ENCODE measurements around the gene IL4. TPM values are rescaled to one million over a fixed set of nuclear protein-coding genes. Genes with fewer than 3 reads are reported as not detected.

IL4 gene
- total and polyA plus RNA-seq, 2 experiments from 2014 or later: not detected

- Histone ChIP-seq H3K79me2 (no peaks in the 10 kb centered on the region), H3K4me1 (ENCODE audit: insufficient read depth) (no peaks in the 10 kb centered on the region), H3K36me3 (replicated peaks; ENCODE audit: insufficient read depth, low read depth) (no peaks in the 10 kb centered on the region), H3K27ac (no peak overlapping the region), H2AFZ (no peak overlapping the region), H3K4me2 (no peak overlapping the region), H4K20me1 (ENCODE audit: insufficient read depth, poor library complexity, severe bottlenecking) (no peaks in the 10 kb centered on the region), H3K4me3 (no peak overlapping the region), H3K9me3 (ENCODE audit: low read depth) (no peaks in the 10 kb centered on the region), H3K9me2 (replicated peaks; ENCODE audit: insufficient read depth) (no peaks in the 10 kb centered on the region), H3K27me3 (no peaks in the 10 kb centered on the region)
- no peak for DNase-seq (ENCODE audit: low spot score)
- WGBS (ENCODE audit: low lambda C conversion rate, missing lambda C conversion rate): 93% methylated on average over 3 of the region's 3 CpGs
- TF ChIP-seq EZH2phosphoT487 (IDR thresholded peaks at IDR 0.05; ENCODE audit: low read depth, severe bottlenecking, unreplicated experiment) (no peak), CTCF (IDR thresholded peaks at IDR 0.05; ENCODE audit: poor library complexity) (no peak)
These were observed 12.4 kb downstream of the IL4 start for GRCh38 chr5:132686193-132686592.

GRCh38 chr5:132687995-132688394, 14.2 kb downstream of the IL4 start:
- no peak for DNase-seq (ENCODE audit: low spot score)

GRCh38 chr5:132688536-132689339, 14.9 kb downstream of the IL4 start:
- no peaks in the 10 kb centered on the region for H3K36me3 ChIP-seq (replicated peaks; ENCODE audit: insufficient read depth, low read depth)
- no peak overlapping the region for H2AFZ ChIP-seq
- no peak for DNase-seq (ENCODE audit: low spot score)
- H3K27me3 ChIP-seq: no peaks in the 10 kb centered on the region
- H3K4me3 ChIP-seq: no peak overlapping the region
- H3K4me2 ChIP-seq: no peak overlapping the region
- no peaks in the 10 kb centered on the region for H3K9me3 ChIP-seq (ENCODE audit: low read depth)
- no peaks in the 10 kb centered on the region for H3K4me1 ChIP-seq (ENCODE audit: insufficient read depth)
- 70% methylated on average over 7 of the region's 7 CpGs for WGBS (ENCODE audit: low lambda C conversion rate, missing lambda C conversion rate)
- no peaks in the 10 kb centered on the region for H4K20me1 ChIP-seq (ENCODE audit: insufficient read depth, poor library complexity, severe bottlenecking)
- TF ChIP-seq EZH2phosphoT487 (IDR thresholded peaks at IDR 0.05; ENCODE audit: low read depth, severe bottlenecking, unreplicated experiment) (no peak), EZH2 (IDR thresholded peaks at IDR 0.05; ENCODE audit: borderline replicate concordance) (no peak), CTCF (IDR thresholded peaks at IDR 0.05; ENCODE audit: poor library complexity) (no peak)
- no peaks in the 10 kb centered on the region for H3K9me2 ChIP-seq (replicated peaks; ENCODE audit: insufficient read depth)
- H3K27ac ChIP-seq: no peak overlapping the region
- no peaks in the 10 kb centered on the region for H3K79me2 ChIP-seq

More at GRCh38 chr5:132687995-132688394, 14.2 kb downstream of the IL4 start:
- Histone ChIP-seq H2AFZ (no peak overlapping the region), H3K4me2 (no peak overlapping the region), H3K27me3 (no peaks in the 10 kb centered on the region), H3K9me2 (replicated peaks; ENCODE audit: insufficient read depth) (no peaks in the 10 kb centered on the region), H4K20me1 (ENCODE audit: insufficient read depth, poor library complexity, severe bottlenecking) (no peaks in the 10 kb centered on the region), H3K79me2 (no peaks in the 10 kb centered on the region), H3K9me3 (ENCODE audit: low read depth) (no peaks in the 10 kb centered on the region), H3K27ac (no peak overlapping the region), H3K4me3 (no peak overlapping the region), H3K4me1 (ENCODE audit: insufficient read depth) (no peaks in the 10 kb centered on the region), H3K36me3 (replicated peaks; ENCODE audit: insufficient read depth, low read depth) (no peaks in the 10 kb centered on the region)
- 93% methylated on average over 5 of the region's 5 CpGs for WGBS (ENCODE audit: low lambda C conversion rate, missing lambda C conversion rate)
- no peak for TF ChIP-seq CTCF (IDR thresholded peaks at IDR 0.05; ENCODE audit: poor library complexity)
- no peak for TF ChIP-seq EZH2 (IDR thresholded peaks at IDR 0.05; ENCODE audit: borderline replicate concordance)
- TF ChIP-seq EZH2phosphoT487 (IDR thresholded peaks at IDR 0.05; ENCODE audit: low read depth, severe bottlenecking, unreplicated experiment): no peak

Data from hepatocyte (in vitro differentiated cells).